ENCODE data around the gene UBASH3A. TPM values are rescaled to one million over a fixed set of nuclear protein-coding genes. Genes with fewer than 3 reads are reported as not detected.

UBASH3A gene
- total RNA-seq, 1 donor from 2014 or later = not detected

DNA sequence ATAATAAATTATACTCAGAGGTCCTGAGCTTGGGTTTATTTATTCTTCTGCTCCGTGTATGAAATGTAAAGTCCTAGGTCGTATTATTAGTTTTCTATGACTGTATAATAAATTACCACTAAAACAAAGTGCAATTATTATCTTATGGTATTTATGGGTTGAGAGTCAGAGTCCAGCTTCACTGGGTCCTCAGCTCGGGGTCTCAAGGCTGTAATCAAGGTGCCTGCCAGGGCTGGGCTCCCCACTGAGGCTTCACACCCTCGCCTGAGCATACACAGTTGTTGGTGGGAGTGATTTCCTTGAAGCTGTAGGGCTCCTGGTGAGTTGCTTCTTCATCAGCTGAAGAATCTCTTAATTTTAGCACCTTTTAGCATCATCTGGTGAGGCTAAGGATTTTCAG lies 15.2 kb downstream of the UBASH3A start:
- Mint-ChIP-seq H3K27ac (no peak overlapping the region), H3K4me3 (no peak overlapping the region), H3K36me3 (no peaks in the 10 kb centered on the region), H3K4me1 (peaks cover 13% of the 10 kb centered on the region), H3K27me3 (ENCODE audit: insufficient read depth, low read depth) (peaks cover 2% of the 10 kb centered on the region), H3K9me3 (peaks cover 2% of the 10 kb centered on the region)
- no peak overlapping the region for H2AFZ ChIP-seq (replicated peaks)
- no peak for TF ChIP-seq EZH2phosphoT487 (IDR thresholded peaks at IDR 0.05)
- no peaks in the 10 kb centered on the region for H3K4me1 ChIP-seq
- no peak for DNase-seq (ENCODE audit: low spot score)
- H3K9ac ChIP-seq = no peak overlapping the region
- no peak overlapping the region for H3K4me3 ChIP-seq
- H3K36me3 ChIP-seq = no peaks in the 10 kb centered on the region
- H3K9me3 ChIP-seq (ENCODE audit: low read depth) = no peaks in the 10 kb centered on the region
- no peaks in the 10 kb centered on the region for H3K27me3 ChIP-seq
- no peaks in the 10 kb centered on the region for H4K20me1 ChIP-seq (ENCODE audit: low read depth)
- H3F3A ChIP-seq (ENCODE audit: low read depth) = no peaks in the 10 kb centered on the region
- H3K79me2 ChIP-seq (ENCODE audit: low read depth) = no peaks in the 10 kb centered on the region
- H3K27ac ChIP-seq = no peak overlapping the region
- no peak overlapping the region for H3K4me2 ChIP-seq

DNA sequence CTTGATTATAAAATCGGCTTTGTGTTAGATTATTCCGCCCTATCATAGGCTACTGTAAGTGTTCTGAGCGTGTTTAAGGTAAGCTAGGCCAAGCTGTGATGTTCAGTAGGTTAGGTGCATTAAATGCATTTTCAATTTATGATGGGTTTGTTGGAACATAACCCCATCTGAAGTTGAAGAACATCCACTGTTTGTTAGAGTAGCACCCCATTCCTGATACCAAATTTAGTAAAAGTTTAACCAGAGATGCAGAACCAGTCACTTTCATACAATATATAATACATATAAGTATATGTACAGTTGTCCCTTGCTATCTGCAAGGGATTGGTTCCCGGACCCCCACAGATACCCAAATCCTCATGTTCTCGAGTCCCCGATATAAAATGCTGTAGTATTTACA lies 16.1 kb downstream of the UBASH3A start:
- no peak overlapping the region for H3K4me3 Mint-ChIP-seq
- Histone ChIP-seq H3K9ac (no peak overlapping the region), H3K27ac (no peak overlapping the region), H2AFZ (replicated peaks) (no peak overlapping the region), H3K27me3 (no peaks in the 10 kb centered on the region), H3K9me3 (ENCODE audit: low read depth) (no peaks in the 10 kb centered on the region), H3K4me1 (no peaks in the 10 kb centered on the region), H3F3A (ENCODE audit: low read depth) (no peaks in the 10 kb centered on the region), H4K20me1 (ENCODE audit: low read depth) (no peaks in the 10 kb centered on the region), H3K4me3 (no peak overlapping the region), H3K36me3 (no peaks in the 10 kb centered on the region), H3K4me2 (no peak overlapping the region), H3K79me2 (ENCODE audit: low read depth) (no peaks in the 10 kb centered on the region)
- DNase-seq (ENCODE audit: low spot score) = no peak
- H3K9me3 Mint-ChIP-seq = peaks cover 2% of the 10 kb centered on the region
- peaks cover 2% of the 10 kb centered on the region for H3K27me3 Mint-ChIP-seq (ENCODE audit: insufficient read depth, low read depth)
- no peak overlapping the region for H3K27ac Mint-ChIP-seq
- H3K4me1 Mint-ChIP-seq = peaks cover 7% of the 10 kb centered on the region
- no peaks in the 10 kb centered on the region for H3K36me3 Mint-ChIP-seq
- TF ChIP-seq, protein P1, sequence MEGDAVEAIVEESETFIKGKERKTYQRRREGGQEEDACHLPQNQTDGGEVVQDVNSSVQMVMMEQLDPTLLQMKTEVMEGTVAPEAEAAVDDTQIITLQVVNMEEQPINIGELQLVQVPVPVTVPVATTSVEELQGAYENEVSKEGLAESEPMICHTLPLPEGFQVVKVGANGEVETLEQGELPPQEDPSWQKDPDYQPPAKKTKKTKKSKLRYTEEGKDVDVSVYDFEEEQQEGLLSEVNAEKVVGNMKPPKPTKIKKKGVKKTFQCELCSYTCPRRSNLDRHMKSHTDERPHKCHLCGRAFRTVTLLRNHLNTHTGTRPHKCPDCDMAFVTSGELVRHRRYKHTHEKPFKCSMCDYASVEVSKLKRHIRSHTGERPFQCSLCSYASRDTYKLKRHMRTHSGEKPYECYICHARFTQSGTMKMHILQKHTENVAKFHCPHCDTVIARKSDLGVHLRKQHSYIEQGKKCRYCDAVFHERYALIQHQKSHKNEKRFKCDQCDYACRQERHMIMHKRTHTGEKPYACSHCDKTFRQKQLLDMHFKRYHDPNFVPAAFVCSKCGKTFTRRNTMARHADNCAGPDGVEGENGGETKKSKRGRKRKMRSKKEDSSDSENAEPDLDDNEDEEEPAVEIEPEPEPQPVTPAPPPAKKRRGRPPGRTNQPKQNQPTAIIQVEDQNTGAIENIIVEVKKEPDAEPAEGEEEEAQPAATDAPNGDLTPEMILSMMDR (IDR thresholded peaks at IDR 0.05) = no peak
- TF ChIP-seq EZH2phosphoT487 (IDR thresholded peaks at IDR 0.05) = no peak
- no peak for TF ChIP-seq EZH2 (IDR thresholded peaks at IDR 0.05)

DNA sequence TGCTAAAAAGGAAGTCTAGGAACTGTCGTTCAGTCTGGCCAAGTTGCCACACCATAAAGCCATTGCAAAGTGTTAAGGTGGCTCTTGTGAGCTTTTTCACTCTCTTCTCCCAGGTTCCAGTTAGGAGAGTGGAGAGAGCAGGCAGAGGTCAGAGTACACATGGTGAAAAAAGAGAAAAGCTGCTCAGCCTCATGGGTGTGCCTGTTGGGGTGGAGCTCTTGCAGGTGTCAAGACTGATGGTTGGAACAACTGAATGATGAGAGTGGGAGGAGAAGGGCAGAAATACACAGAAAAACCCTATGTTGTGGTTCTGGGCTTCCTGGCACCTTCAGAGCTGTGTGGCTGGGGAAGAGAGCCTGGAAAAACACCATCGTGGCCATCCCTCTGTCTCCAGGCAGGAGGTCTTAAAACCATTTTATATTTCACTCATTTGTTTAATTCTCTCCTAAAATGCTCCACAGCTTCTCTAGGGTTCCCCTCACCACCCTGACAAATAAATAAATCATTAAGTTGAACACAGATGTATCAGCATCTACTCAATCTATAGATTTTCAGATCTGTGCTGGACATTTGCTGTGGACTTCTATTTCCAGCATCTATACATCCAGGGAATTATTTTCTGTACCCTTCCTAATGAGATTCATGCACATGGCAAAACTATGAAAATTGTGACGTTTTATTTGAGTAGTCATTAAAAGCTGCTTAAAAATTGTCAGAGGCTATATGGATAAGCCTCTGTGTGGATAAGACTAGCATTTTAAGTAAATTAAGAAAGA lies 17.5 kb downstream of the UBASH3A start:
- no peak overlapping the region for H2AFZ ChIP-seq (replicated peaks)
- H3K4me1 ChIP-seq = no peaks in the 10 kb centered on the region
- H3K4me2 ChIP-seq = no peak overlapping the region
- no peaks in the 10 kb centered on the region for H3K79me2 ChIP-seq (ENCODE audit: low read depth)
- peaks cover 2% of the 10 kb centered on the region for H3K27me3 Mint-ChIP-seq (ENCODE audit: insufficient read depth, low read depth)
- H3K4me3 ChIP-seq = no peak overlapping the region
- no peak overlapping the region for H3K27ac Mint-ChIP-seq
- H3K9me3 ChIP-seq (ENCODE audit: low read depth) = no peaks in the 10 kb centered on the region
- no peak overlapping the region for H3K27ac ChIP-seq
- H3K9ac ChIP-seq = no peak overlapping the region
- H3K36me3 Mint-ChIP-seq = no peaks in the 10 kb centered on the region
- no peaks in the 10 kb centered on the region for H3K4me1 Mint-ChIP-seq
- no peaks in the 10 kb centered on the region for H4K20me1 ChIP-seq (ENCODE audit: low read depth)
- no peaks in the 10 kb centered on the region for H3K36me3 ChIP-seq
- H3K9me3 Mint-ChIP-seq = peaks cover 2% of the 10 kb centered on the region
- no peak for DNase-seq (ENCODE audit: low spot score)
- H3K27me3 ChIP-seq = no peaks in the 10 kb centered on the region
- no peaks in the 10 kb centered on the region for H3F3A ChIP-seq (ENCODE audit: low read depth)
- no peak for TF ChIP-seq EZH2phosphoT487 (IDR thresholded peaks at IDR 0.05)
- TF ChIP-seq, protein P1 (IDR thresholded peaks at IDR 0.05) = no peak
- TF ChIP-seq EZH2 (IDR thresholded peaks at IDR 0.05) = no peak
- H3K4me3 Mint-ChIP-seq = no peak overlapping the region

DNA sequence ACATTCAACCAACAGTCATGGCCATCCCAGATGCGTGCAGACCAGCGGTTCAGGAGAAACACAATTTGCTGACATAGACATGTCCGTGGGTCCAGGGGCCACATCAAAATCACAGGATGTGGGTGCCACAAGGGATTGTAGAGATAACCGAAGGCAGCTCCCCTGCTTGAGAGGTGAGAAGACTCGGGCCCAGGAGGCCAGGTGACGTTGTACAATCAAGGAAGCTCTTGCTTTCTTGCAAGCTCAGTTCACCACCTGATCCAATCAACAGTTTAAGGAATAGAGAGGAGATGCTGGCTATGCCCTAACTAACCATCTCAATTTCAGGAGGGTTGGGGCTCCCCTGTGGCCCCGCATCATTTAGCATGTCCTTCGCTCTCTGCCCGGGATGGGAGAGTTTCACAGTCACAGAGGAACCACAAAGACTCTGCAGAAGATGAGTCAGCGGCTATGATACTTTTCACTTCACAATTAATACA lies 19.5 kb downstream of the UBASH3A start:
- Histone ChIP-seq H3K4me2 (no peak overlapping the region), H3F3A (ENCODE audit: low read depth) (no peaks in the 10 kb centered on the region), H4K20me1 (ENCODE audit: low read depth) (no peaks in the 10 kb centered on the region), H3K79me2 (ENCODE audit: low read depth) (no peaks in the 10 kb centered on the region), H3K36me3 (no peaks in the 10 kb centered on the region), H3K4me3 (no peak overlapping the region), H3K9ac (no peak overlapping the region), H3K27me3 (no peaks in the 10 kb centered on the region), H3K27ac (no peak overlapping the region), H3K4me1 (no peaks in the 10 kb centered on the region), H2AFZ (replicated peaks) (no peak overlapping the region), H3K9me3 (ENCODE audit: low read depth) (no peaks in the 10 kb centered on the region)
- Mint-ChIP-seq H3K9me3 (peaks cover 2% of the 10 kb centered on the region), H3K27me3 (ENCODE audit: insufficient read depth, low read depth) (peaks cover 2% of the 10 kb centered on the region), H3K4me3 (no peak overlapping the region), H3K36me3 (no peaks in the 10 kb centered on the region), H3K27ac (no peak overlapping the region), H3K4me1 (no peaks in the 10 kb centered on the region)
- no peak for DNase-seq (ENCODE audit: low spot score)
- TF ChIP-seq EZH2phosphoT487 (IDR thresholded peaks at IDR 0.05) (no peak), EZH2 (IDR thresholded peaks at IDR 0.05) (no peak)
- TF ChIP-seq, protein P1 (IDR thresholded peaks at IDR 0.05) = no peak
